NCI-H748 treated with DMSO at 0.1 percent for 48 hours (cell line): Measurements from ENCODE around the gene GPR33.
A peak's percentile ranks its signal among the peaks of the same experiment; 100 is the strongest.
"Not testable (repeated sequence)": the region's sequence is repeated elsewhere in the genome, so short reads cannot be mapped to it uniquely, and the experiment has no call there.

Experiments
- DNase-seq: peaks from one replicate; lab custom pipeline; 2025; lab: John Stamatoyannopoulos, UW

The GPR33 gene

GRCh38 chr14:31487886-31488285 lies at the start of gene GPR33:
Gene GPR33, minus strand, starts transcription at chr14:31488039. Its CDS starts 4,074 bp downstream, at chr14:31483965.
- no peak for DNase-seq

GRCh38 chr14:31536201-31536960 lies 48.5 kb upstream of the GPR33 start:
- no peak for DNase-seq

GRCh38 chr14:31530136-31530535 lies 42.3 kb upstream of the GPR33 start:
- no peak for DNase-seq

- DNase-seq, result no peak
These were observed 41.2 kb upstream of the GPR33 start for GRCh38 chr14:31529053-31529452.

- no peak for DNase-seq
These were observed 39.7 kb upstream of the GPR33 start for GRCh38 chr14:31527546-31527945.

GRCh38 chr14:31527087-31527486 lies 39.2 kb upstream of the GPR33 start:
- no peak for DNase-seq

DNA sequence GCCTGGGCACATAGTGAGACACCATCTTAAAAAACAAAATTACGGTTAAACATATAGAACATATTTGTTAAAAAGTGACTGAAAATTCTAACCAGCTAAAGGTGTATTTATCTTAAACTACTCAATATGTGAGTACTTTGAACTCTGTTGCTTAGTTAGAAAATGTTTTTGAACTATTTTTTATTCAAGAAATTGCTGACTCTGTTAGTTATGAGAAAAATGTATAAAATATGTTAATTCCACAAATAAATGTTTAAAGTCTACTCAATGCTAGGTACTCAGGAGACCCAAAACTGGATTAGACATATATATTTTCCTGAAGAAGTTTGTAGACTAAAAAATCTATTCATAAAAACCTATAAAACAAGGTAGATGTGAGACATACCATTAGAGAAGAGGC lies 23.0 kb upstream of the GPR33 start:
- no peak for DNase-seq

- peak; percentile 35 for DNase-seq
These were observed 22.4 kb upstream of the GPR33 start for GRCh38 chr14:31510222-31510621.

GRCh38 chr14:31508135-31508534 lies 20.3 kb upstream of the GPR33 start:
- no peak for DNase-seq

GRCh38 chr14:31505411-31505810 lies 17.6 kb upstream of the GPR33 start:
- no peak for DNase-seq

DNA sequence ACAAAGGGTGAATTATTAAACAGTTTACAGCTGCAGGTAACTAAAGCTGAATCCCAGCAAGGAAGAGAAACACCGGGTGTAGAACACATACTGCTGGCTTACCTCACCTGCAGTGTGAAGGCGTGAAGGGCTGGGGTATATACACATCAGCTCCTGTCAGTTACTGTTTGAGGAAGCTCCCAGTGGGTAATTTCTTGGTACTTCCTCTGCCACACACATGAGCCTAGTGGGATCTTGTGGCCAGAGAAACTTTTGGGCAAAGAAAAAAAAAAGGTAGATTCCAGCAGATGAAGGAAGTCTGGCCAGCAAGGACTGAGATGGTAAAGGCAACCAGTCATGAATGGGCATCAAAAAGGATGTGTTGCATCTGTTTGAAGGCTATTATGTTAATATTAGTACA lies 14.0 kb upstream of the GPR33 start:
- DNase-seq, result no peak

- no peak for DNase-seq
These were observed 5.1 kb upstream of the GPR33 start for GRCh38 chr14:31492759-31493498.

DNA sequence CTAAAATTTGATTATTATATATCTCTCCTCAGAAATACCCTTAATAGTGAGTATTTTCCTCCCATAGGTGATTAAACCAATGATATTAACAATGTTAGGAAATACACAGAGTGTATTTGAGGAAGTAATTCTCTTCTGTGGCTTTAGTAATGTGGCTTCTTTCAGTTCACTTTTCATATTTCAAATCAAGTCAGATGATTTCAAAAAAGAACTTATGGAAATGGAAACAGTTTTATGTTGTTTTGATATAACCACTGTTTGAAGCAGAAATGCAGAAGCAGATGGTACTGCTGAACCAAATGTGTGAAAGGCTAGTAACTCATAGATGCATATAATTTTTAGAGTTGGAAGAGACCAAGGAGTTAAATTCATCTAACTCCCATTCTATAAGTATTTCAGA lies 1.9 kb upstream of the GPR33 start:
- no peak for DNase-seq

DNA sequence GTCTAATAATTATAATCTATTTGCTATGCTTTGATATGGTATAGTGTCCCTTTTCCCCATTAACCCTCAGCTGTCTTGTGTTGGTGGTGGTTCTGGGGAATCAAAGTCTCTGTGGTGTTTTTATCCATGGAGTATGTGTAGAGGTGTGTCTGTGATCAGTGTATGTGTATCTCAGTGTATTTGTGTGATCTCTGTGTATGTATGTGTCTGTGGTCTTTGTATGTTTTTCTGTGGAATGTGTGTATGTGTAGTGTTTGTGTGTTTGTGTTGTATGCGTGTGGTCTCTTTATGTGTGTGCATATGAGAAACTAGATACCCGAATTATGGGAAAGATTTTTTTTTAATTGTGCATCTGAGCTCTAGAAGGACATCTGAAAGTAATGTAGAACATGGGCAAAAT lies 1.1 kb downstream of the GPR33 start:
- DNase-seq, result no peak

DNA sequence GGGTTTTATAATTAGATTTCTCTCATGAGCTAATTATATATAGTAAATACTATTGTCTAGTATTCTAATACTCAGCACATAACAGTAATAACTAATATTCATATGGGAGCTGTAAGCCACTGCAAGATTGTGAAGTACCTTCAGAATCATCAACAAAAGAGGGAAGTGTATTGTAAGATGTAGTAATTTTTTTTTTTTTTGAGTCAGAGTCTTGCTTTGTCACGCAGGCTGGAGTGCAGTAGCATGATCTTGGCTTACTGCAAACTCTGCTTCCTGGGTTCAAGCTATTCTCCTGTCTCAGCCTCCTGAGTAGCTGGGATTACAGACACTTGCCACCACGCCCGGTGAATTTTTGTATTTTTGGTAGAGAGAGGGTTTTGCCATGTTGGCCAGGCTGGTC lies 3.1 kb downstream of the GPR33 start:
- no peak for DNase-seq

DNA sequence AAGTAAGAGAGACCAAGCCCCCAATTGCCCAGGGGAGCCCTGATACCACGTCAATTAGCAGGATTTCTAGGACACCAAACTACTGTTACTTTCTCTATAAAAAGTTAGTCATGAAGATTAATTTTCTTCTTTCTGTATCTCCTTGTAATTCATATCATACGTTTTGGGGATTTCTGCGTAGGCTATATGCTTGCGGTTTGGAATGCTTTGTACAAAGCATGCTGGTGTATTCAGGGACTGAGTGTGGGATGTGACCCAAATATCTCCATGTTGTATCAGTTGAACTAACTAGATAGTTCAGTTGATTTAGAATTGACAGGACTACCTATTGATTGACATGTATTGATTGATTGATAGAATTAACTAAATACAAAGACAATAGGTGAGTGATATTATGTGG lies 7.7 kb downstream of the GPR33 start:
- DNase-seq, result no peak

- DNase-seq, result no peak
These were observed 8.8 kb downstream of the GPR33 start for GRCh38 chr14:31479027-31479426.

DNA sequence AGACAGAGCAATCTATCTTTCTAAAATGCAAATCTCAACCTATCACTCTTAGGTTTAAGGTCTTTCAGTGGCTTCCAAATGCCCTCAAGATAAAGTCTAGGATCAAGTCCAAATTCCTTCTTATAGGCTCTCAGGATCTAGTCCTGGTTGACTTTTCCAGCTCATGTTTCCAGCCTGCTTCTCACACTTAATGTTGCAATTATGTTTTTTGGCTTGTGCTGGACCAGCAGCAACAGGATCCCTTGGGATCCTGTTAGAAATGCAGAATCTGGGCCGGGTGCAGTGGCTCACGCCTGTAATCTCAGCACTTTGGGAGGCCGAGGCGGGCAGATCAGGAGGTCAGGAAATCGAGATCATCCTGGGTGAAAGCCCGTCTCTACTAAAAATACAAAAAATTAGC lies 10.6 kb downstream of the GPR33 start:
- DNase-seq, result no peak

DNA sequence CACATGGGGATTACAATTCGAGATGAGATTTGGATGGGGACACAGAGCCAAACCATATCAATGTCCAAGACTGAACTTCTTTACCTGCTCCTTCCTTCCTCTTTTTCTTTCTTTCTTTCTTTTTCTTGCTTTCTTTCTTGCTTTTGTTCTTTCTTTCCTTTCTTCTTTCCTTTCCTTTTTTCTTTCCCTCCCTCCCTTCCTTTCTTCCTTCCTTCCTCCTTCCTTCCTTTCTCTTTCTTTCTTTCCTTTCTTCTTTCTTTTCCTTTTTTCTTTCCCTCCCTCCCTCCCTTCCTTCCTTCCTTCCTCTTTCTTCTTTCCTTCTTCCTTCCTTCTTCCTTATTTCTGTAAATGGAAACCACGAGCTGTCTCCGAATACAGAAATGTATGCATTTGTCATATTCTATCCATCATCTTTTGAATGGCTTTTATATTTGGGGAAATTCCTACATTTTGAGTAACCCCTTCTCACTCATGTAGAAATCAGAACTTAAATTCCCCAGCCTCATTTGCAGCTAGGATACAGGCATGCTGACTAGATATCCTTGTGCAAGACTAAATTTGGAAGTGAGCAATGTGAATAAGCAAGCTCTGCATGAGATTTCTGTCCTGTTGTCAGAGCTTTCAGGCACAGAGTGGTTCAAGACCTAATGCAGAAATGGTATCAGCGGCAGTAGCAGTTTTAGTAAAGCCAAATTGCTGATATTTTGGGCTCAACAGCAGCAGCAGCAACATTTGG lies 11.5 kb downstream of the GPR33 start:
- DNase-seq, result no peak

- DNase-seq, result no peak
These were observed 21.3 kb downstream of the GPR33 start for GRCh38 chr14:31466554-31466953.

DNA sequence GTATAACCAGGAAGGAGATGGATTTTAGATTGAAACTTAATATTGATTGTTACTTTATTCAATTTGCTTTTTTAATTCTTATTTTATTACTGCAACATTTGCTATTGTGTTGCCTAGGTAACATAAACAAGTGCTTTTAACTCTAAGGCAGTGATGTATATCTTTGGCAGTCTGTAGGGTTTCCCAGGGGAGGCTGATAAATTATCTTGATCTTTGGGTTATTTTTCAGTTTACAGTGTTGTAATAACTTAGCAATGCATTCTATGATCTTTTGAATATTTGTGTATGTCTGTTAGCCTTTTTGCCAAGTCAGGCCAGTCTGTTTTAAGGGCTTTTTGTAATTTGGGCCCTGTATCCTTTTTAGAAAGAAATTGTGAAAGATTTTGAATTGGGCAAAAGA lies 22.7 kb downstream of the GPR33 start:
- no peak for DNase-seq

GRCh38 chr14:31462450-31462849 lies 25.4 kb downstream of the GPR33 start:
- not testable (repeated sequence) for DNase-seq

DNA sequence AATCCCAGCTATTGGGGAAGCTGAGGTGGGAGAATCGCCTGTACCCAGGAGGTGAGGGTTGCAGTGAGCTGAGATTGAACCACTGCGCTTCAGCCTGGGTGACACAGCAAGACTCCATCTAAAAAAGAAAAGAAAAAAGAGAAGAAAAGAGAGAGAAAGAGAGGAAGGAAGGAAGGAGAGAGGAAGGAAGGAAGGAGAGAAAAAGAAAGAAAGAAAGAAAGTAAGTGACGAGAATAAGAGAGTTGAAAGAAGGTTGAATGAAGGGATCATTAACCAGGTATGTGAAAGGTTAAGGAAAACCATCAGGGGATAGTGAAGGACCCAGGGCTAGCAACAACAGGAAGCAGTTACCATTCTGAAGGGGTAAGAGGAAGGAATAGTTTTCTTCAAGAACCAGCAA lies 26.3 kb downstream of the GPR33 start:
- DNase-seq, result no peak
